Upper lobe of left lung (tissue), 6 donors: ENCODE results near the gene GYG1. TPM values are rescaled to one million over a fixed set of nuclear protein-coding genes. Genes with fewer than 3 reads are reported as not detected.

Source experiments
- ATAC-seq, 2 donors: fragments of 200-7000 bp; cut with Tn5 transposase; one replicate each; pipeline ENCODE4 v1.9.1; 2022; ENCODE audit warnings: mild to moderate bottlenecking in 2 of 2, moderate library complexity in 2 of 2; ENCODE audit not compliant: low FRiP score in 2 of 2
- DNase-seq, 2 donors: peaks; one replicate each; pipeline ENCODE4 v3.0.0-alpha.2; 2019 to 2020
- H3K27ac ChIP-seq, 4 donors: fragments of 200-600 bp; sonication (generic); one replicate each; pipeline ENCODE4 v1.5.1; 2016 to 2019
- H3K27me3 ChIP-seq, 4 donors: fragments of 200-600 bp; sonication (generic); one replicate each; pipeline ENCODE4 v1.5.1; 2017 to 2019
- H3K36me3 ChIP-seq, 4 donors: fragments of 200-600 bp; sonication (generic); one replicate each; pipeline ENCODE4 v1.5.1; 2016 to 2019
- H3K4me1 ChIP-seq, 4 donors: fragments of 200-600 bp; sonication (generic); one replicate each; pipeline ENCODE4 v1.5.1; 2018 to 2019
- H3K4me3 ChIP-seq, 4 donors: fragments of 200-600 bp; sonication (generic); one replicate each; pipeline ENCODE4 v1.5.1; 2017 to 2019; ENCODE audit warnings: mild to moderate bottlenecking in 2 of 4, moderate library complexity in 1 of 4
- H3K9me3 ChIP-seq, 4 donors: fragments of 200-600 bp; sonication (generic); one replicate each; pipeline ENCODE4 v1.5.1; 2018 to 2019
- CTCF ChIP-seq, 6 experiments: fragments of 450-650 bp in 4 of 6; fragments of 200-600 bp in 2 of 6; sonication (generic) in 2 of 6; IDR thresholded peaks; one replicate each; pipeline ENCODE4 v1.5.1; 2016 to 2019; ENCODE audit warnings: antibody characterized with exemption in 6 of 6
- EP300 ChIP-seq, 4 donors: sonication (generic); formaldehyde crosslinking; IDR thresholded peaks; one replicate each; pipeline ENCODE4 v1.5.1; 2017; ENCODE audit warnings: antibody characterized with exemption in 4 of 4, control low read depth in 2 of 4
- POLR2A ChIP-seq, 4 donors: fragments of 450-650 bp; IDR thresholded peaks; one replicate each; pipeline ENCODE4 v1.5.1; 2016 to 2017; ENCODE audit warnings: antibody characterized with exemption in 4 of 4, mild to moderate bottlenecking in 2 of 4
- POLR2AphosphoS5 ChIP-seq, 2 donors: sonication (generic); formaldehyde crosslinking; IDR thresholded peaks; one replicate each; pipeline ENCODE4 v1.5.1; 2017; ENCODE audit warnings: antibody characterized with exemption in 2 of 2
- WGBS, 2 donors: methylation state at CpG; one replicate each; pipeline ENCODE4 v1.1.5; 2017 to 2018; 5-methylcytosine and 5-hydroxymethylcytosine counted together
- total RNA-seq, 6 donors: library from RNA; depleted of rRNA in 4 of 6; stranded (reverse); fragments of >200 nt in 4 of 6; gene quantifications; one replicate each; pipeline versions ENCODE4 v1.1.0 to v1.2.1, GENCODE V29; 2016 to 2021
- donor health status: DM: no; HTN: no; CAD: no; lungs with moderate emphysema.
- donor health status: DM: no; HTN: yes; CAD: no; lungs with severe emphysema.

Gene GYG1
- total RNA-seq, 6 donors from 2014 or later = 10.5 to 48.6 (median 31.5) TPM

GRCh38 chr3:148992635-148993255, 1.4 kb downstream of the GYG1 start:
- no peak for TF ChIP-seq CTCF (IDR thresholded peaks at IDR 0.05)
- TF ChIP-seq EP300 (IDR thresholded peaks at IDR 0.05) = no peak
- no peak for TF ChIP-seq POLR2A (IDR thresholded peaks at IDR 0.05)
- peak overlapping the region in 3 of 4 donors; percentile 66 to 93 (median 92) for H3K4me3 ChIP-seq
- H3K27ac ChIP-seq = peak overlapping the region; percentile 12 to 99 (median 96)
- H3K9me3 ChIP-seq = no peaks in the 10 kb centered on the region
- H3K4me1 ChIP-seq = peaks cover 13 to 16% (median 13%) of the 10 kb centered on the region in 4 donors
- peaks cover 3 to 37% (median 17%) of the 10 kb centered on the region in 4 donors for H3K36me3 ChIP-seq
- no peaks in the 10 kb centered on the region for H3K27me3 ChIP-seq
- 65 to 89% methylated on average over 10 of the region's 10 CpGs for WGBS, 2 donors
- DNase-seq = peak in 1 of 2 donors; percentile 28
- ATAC-seq = no peak

GRCh38 chr3:148997623-148998022, 6.3 kb downstream of the GYG1 start:
- DNase-seq = no peak
- peaks cover 7 to 25% (median 19%) of the 10 kb centered on the region in 4 donors for H3K4me1 ChIP-seq
- no peak for ATAC-seq
- H3K9me3 ChIP-seq = no peaks in the 10 kb centered on the region
- peak overlapping the region in 2 of 4 donors; percentile 62 to 65 for H3K27ac ChIP-seq
- TF ChIP-seq POLR2A (IDR thresholded peaks at IDR 0.05) = no peak
- no peak for TF ChIP-seq EP300 (IDR thresholded peaks at IDR 0.05)
- no peak for TF ChIP-seq POLR2AphosphoS5 (IDR thresholded peaks at IDR 0.05)
- no peak for TF ChIP-seq CTCF (IDR thresholded peaks at IDR 0.05)
- H3K27me3 ChIP-seq = no peaks in the 10 kb centered on the region
- no peak overlapping the region for H3K4me3 ChIP-seq
- 84 to 97% methylated on average over 1 of the region's 1 CpG for WGBS, 2 donors
- peaks cover 3 to 59% (median 19%) of the 10 kb centered on the region in 4 donors for H3K36me3 ChIP-seq

- Histone ChIP-seq H3K36me3 (peaks cover 3 to 59% (median 19%) of the 10 kb centered on the region in 4 donors), H3K27ac (peak overlapping the region in 3 of 4 donors; percentile 43 to 65 (median 62)), H3K4me1 (peaks cover under 1 to 21% (median 14%) of the 10 kb centered on the region in 4 donors), H3K4me3 (no peak overlapping the region), H3K27me3 (no peaks in the 10 kb centered on the region), H3K9me3 (no peaks in the 10 kb centered on the region)
- no peak for ATAC-seq
- no peak for DNase-seq
- TF ChIP-seq EP300 (IDR thresholded peaks at IDR 0.05) = no peak
- TF ChIP-seq POLR2A (IDR thresholded peaks at IDR 0.05) = no peak
- no peak for TF ChIP-seq CTCF (IDR thresholded peaks at IDR 0.05)
- TF ChIP-seq POLR2AphosphoS5 (IDR thresholded peaks at IDR 0.05) = no peak
- WGBS, 2 donors = 78 to 82% methylated on average over 5 of the region's 5 CpGs
These were observed 7.0 kb downstream of the GYG1 start for GRCh38 chr3:148998297-148998696.

GRCh38 chr3:148998715-148999423, 7.5 kb downstream of the GYG1 start:
- Histone ChIP-seq H3K27ac (peak overlapping the region; percentile 39 to 65 (median 52)), H3K36me3 (peaks cover 3 to 64% (median 22%) of the 10 kb centered on the region in 4 donors), H3K9me3 (no peaks in the 10 kb centered on the region), H3K4me1 (peaks cover 0 to 15% (median 13%) of the 10 kb centered on the region in 4 donors), H3K27me3 (no peaks in the 10 kb centered on the region), H3K4me3 (no peak overlapping the region)
- 39 to 41% methylated on average over 7 of the region's 7 CpGs for WGBS, 2 donors
- ATAC-seq = peak in 1 of 2 donors; percentile 21
- DNase-seq = peak in 1 of 2 donors; percentile 36
- TF ChIP-seq CTCF (IDR thresholded peaks at IDR 0.05) (no peak), POLR2AphosphoS5 (IDR thresholded peaks at IDR 0.05) (no peak), EP300 (IDR thresholded peaks at IDR 0.05) (no peak), POLR2A (IDR thresholded peaks at IDR 0.05) (no peak)
